ENCODE data around the gene DBP.
A peak's percentile ranks its signal among the peaks of the same experiment; 100 is the strongest.

DBP gene

DNA sequence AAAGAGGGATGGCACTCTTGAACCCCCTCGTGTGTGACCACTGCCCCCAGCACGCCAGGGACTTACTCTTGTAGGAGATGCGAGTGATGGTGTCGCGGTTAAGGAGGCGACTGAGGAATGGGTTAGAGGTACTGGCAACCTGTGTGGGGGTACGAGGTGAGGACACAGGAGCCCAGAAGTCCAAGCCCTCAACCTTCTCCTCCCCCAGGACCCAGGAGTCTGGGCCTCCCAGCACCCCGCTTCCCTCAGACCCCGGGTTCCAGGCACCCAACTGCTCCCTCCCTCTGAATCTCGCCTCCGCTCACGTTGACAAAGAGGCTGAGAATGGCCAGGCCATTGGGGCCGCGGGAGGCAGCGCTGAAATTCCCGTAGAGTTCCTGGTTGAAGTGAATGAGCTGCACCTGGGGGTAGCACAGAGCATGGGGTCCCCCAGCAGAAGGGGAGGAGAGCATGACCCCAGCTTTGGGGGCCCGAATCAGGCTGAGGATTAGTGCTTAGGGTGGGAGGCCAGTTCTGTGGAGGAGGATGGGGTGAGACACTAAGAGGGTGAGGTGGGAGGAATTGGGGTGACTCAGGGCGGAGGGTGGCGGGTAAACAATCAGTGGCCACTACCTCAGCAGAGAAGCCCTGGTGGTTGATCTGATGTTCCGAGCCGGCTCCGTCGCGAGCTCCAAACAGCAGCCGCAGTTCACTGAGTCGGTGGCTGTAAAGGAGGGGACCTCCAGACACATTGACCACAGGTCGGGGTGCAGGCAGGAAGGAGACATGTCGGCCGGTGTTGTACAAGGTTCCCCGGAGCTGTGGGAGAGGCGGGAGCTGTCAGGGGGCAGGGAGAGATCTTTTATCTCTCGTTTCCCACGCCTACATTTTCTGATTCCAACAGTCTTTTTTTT lies 2.5 kb upstream of the DBP start:
- Histone ChIP-seq H2AFZ (ENCODE audit: low read length, unreplicated experiment) (no peak overlapping the region), H3K4me3 (ENCODE audit: low read depth, low read length) (no peak overlapping the region), H3K27ac (ENCODE audit: low read depth, low read length) (no peak overlapping the region), H3K79me2 (ENCODE audit: control insufficient read depth, insufficient read depth, low read length, unreplicated experiment) (no peaks in the 10 kb centered on the region), H3K36me3 (ENCODE audit: insufficient read depth, low read length) (no peaks in the 10 kb centered on the region), H3K27me3 (ENCODE audit: insufficient read depth, low read length) (no peaks in the 10 kb centered on the region; the same call in 1 of the 2 replicates), H3K4me1 (ENCODE audit: control insufficient read depth, insufficient read depth, low read length, unreplicated experiment) (peaks cover 4% of the 10 kb centered on the region)

- Histone ChIP-seq H3K4me3 (ENCODE audit: low read depth, low read length) (peak overlapping the region; percentile 66), H3K79me2 (ENCODE audit: control insufficient read depth, insufficient read depth, low read length, unreplicated experiment) (no peaks in the 10 kb centered on the region), H3K27me3 (ENCODE audit: insufficient read depth, low read length) (no peaks in the 10 kb centered on the region; the same call in 1 of the 2 replicates), H3K4me1 (ENCODE audit: control insufficient read depth, insufficient read depth, low read length, unreplicated experiment) (peaks cover 11% of the 10 kb centered on the region), H3K36me3 (ENCODE audit: insufficient read depth, low read length) (no peaks in the 10 kb centered on the region), H3K27ac (ENCODE audit: low read depth, low read length) (no peak overlapping the region), H2AFZ (ENCODE audit: low read length, unreplicated experiment) (no peak overlapping the region)
Observed at GRCh38 chr19:48638831-48639381, 1.7 kb upstream of the DBP start.

DNA sequence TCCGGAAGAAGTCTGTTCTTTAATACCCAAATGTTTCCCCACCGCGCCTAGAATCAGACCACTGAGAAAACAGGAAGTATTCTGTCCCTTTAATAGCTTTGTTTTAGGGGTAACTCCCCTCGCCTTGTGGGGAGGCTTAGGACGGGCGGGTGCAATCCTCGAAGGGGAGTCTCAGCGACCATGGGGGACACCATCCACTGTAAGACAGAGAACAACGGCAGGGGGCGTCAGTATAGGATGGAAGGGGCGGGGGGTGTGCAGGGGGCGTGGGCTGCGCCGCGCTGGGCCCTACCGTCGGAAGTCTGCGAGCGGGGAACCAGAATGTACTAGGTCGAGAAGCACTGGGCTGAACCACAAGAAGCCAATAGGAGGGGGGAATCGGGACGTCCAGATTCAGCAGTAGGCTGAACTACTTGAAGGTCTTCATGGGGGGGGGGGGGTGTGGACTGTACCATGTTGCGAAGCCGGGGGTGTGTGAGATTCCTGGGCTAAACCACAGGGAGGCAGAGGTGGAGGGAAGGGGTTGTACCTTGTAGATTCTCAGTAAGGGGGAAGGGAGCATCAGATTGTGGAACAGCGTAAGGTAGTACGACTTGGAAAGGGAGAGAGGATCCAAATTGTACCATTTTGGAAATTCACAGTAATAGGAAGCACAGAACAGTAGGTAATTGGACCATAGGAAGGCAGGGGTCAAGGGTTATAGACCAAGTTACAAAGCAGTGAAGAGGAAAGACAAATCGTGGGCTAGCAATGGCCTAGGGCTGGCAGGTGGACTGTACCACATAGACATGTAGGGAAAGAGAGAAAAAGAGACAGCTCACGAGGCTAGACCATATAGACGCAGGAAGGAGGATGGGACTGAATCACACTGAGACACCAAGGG lies 1.0 kb upstream of the DBP start:
- H3K27ac ChIP-seq (ENCODE audit: low read depth, low read length), result peak overlapping the region; percentile 73
- peak overlapping the region; percentile 84 for H2AFZ ChIP-seq (ENCODE audit: low read length, unreplicated experiment)
- peak overlapping the region; percentile 81 for H3K4me3 ChIP-seq (ENCODE audit: low read depth, low read length)
- no peaks in the 10 kb centered on the region; the same call in 1 of the 2 replicates for H3K27me3 ChIP-seq (ENCODE audit: insufficient read depth, low read length)
- peaks cover 18% of the 10 kb centered on the region for H3K4me1 ChIP-seq (ENCODE audit: control insufficient read depth, insufficient read depth, low read length, unreplicated experiment)
- H3K36me3 ChIP-seq (ENCODE audit: insufficient read depth, low read length), result no peaks in the 10 kb centered on the region
- H3K79me2 ChIP-seq (ENCODE audit: control insufficient read depth, insufficient read depth, low read length, unreplicated experiment), result no peaks in the 10 kb centered on the region

DNA sequence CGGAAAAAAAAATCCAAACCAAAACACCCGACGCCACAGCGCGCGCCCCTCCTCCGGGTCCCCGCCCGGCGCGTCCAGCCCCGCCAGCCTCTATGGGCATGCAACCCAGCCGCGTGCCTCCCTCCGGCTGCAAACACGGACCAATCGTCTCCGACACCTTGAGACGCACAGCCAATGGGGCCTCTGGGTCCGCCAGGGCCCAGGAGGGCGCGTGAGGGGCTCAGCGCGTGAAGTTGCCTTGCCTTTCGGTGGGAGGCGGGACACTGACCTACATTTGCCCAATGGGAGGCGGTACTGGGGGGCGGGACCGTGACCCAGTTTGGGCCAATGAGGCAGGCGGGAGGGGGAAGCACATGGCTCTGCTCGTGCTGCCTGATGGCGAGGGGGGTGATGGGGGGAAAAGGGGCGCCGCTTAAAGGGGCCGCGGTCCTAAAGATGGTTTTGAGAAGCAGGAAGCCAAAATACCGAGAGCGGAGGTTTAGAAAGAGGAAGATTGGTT lies 319 bp upstream of the DBP start:
- H2AFZ ChIP-seq (ENCODE audit: low read length, unreplicated experiment), result peak overlapping the region; percentile 84
- H3K27ac ChIP-seq (ENCODE audit: low read depth, low read length), result peak overlapping the region; percentile 73
- H3K4me3 ChIP-seq (ENCODE audit: low read depth, low read length), result peak overlapping the region; percentile 81
- H3K36me3 ChIP-seq (ENCODE audit: insufficient read depth, low read length), result no peaks in the 10 kb centered on the region
- H3K79me2 ChIP-seq (ENCODE audit: control insufficient read depth, insufficient read depth, low read length, unreplicated experiment), result no peaks in the 10 kb centered on the region
- peaks cover 23% of the 10 kb centered on the region for H3K4me1 ChIP-seq (ENCODE audit: control insufficient read depth, insufficient read depth, low read length, unreplicated experiment)
- no peaks in the 10 kb centered on the region; the same call in 1 of the 2 replicates for H3K27me3 ChIP-seq (ENCODE audit: insufficient read depth, low read length)

DNA sequence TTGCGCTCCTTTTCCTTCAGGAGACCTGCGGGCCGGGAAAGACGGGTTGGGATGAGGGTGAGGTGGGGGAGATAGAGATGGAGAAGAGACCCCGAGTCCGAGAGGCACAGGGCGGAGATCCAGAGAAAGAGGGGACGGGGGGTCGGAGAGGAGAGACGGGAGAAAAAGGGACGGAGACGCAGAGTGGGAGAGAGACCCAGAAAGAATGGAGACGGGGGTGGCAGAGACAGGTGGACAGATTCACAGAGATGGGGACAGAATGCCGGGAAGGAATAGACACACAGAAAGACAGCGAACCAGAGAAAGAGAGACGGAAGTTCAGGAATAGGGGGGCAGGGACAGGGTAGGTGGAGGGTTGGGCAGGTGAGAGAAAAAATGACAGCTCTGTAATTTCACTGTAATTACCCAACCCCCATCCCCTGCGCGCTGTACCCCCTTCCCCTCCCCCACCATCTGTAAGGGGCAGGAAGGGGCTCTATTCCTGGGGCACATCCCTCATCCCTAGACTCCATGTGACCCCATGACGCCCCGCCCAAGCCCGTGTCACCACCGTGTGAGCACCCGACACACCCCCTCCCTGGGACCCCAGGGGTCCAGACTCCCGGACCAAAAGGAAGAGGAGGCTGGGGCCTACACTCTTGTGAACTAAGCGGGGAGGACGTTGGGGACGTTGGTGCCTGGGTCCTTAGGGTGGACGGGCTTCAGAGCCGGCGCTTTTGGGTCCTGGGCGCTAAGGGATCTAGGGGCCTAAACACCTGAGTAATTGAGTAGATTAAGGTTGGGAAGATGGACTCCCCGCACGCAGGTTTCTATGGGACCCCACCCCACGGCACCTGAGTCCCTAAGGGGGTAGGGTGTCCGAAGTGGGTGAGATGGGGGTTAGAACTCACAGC lies 967 bp downstream of the DBP start:
- peaks cover 25% of the 10 kb centered on the region for H3K4me1 ChIP-seq (ENCODE audit: control insufficient read depth, insufficient read depth, low read length, unreplicated experiment)
- peak overlapping the region; percentile 81 for H3K4me3 ChIP-seq (ENCODE audit: low read depth, low read length)
- H3K79me2 ChIP-seq (ENCODE audit: control insufficient read depth, insufficient read depth, low read length, unreplicated experiment), result no peaks in the 10 kb centered on the region
- H3K27ac ChIP-seq (ENCODE audit: low read depth, low read length), result no peak overlapping the region
- H3K36me3 ChIP-seq (ENCODE audit: insufficient read depth, low read length), result no peaks in the 10 kb centered on the region
- no peaks in the 10 kb centered on the region; the same call in 1 of the 2 replicates for H3K27me3 ChIP-seq (ENCODE audit: insufficient read depth, low read length)
- no peak overlapping the region for H2AFZ ChIP-seq (ENCODE audit: low read length, unreplicated experiment)

DNA sequence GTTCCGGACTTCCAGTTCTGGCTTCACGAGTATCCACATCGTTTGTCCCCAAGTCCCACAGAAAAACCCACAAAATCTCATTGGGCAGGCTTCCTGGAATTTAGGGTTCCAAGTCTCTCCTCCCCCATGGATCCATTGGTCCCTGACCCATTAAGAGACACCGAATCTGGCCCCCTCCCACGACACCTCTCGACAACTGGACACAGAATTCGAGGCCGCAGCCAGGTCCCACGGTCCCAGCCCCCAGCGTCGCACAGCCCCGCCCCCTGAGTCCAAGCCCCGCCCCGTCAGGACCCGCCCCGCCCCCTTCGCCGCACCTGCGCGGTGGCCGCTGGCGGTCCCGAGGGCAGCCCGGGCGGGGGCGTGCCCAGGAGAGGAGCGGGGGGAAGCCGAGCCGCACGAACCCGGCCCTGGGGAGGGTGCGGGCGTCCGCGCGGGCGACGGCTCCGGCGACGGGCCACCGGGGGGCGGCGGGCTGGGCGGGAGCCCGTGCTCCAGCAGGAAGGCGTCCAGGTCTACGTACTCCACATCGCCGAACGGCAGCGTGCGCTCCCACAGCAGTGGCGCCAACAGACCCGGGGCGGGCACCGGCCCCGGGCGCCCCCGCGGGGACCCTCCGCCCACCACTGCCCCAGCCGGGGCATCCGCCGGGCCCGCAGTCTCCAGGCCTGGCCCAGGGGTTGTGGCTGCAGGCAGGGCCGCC lies 1.8 kb downstream of the DBP start:
- peak overlapping the region; percentile 14 for H2AFZ ChIP-seq (ENCODE audit: low read length, unreplicated experiment)
- H3K27me3 ChIP-seq (ENCODE audit: insufficient read depth, low read length), result no peaks in the 10 kb centered on the region; the same call in 1 of the 2 replicates
- no peaks in the 10 kb centered on the region for H3K36me3 ChIP-seq (ENCODE audit: insufficient read depth, low read length)
- no peaks in the 10 kb centered on the region for H3K79me2 ChIP-seq (ENCODE audit: control insufficient read depth, insufficient read depth, low read length, unreplicated experiment)
- H3K4me3 ChIP-seq (ENCODE audit: low read depth, low read length), result peak overlapping the region; percentile 76
- peaks cover 25% of the 10 kb centered on the region for H3K4me1 ChIP-seq (ENCODE audit: control insufficient read depth, insufficient read depth, low read length, unreplicated experiment)
- H3K27ac ChIP-seq (ENCODE audit: low read depth, low read length), result peak overlapping the region; percentile 65

DNA sequence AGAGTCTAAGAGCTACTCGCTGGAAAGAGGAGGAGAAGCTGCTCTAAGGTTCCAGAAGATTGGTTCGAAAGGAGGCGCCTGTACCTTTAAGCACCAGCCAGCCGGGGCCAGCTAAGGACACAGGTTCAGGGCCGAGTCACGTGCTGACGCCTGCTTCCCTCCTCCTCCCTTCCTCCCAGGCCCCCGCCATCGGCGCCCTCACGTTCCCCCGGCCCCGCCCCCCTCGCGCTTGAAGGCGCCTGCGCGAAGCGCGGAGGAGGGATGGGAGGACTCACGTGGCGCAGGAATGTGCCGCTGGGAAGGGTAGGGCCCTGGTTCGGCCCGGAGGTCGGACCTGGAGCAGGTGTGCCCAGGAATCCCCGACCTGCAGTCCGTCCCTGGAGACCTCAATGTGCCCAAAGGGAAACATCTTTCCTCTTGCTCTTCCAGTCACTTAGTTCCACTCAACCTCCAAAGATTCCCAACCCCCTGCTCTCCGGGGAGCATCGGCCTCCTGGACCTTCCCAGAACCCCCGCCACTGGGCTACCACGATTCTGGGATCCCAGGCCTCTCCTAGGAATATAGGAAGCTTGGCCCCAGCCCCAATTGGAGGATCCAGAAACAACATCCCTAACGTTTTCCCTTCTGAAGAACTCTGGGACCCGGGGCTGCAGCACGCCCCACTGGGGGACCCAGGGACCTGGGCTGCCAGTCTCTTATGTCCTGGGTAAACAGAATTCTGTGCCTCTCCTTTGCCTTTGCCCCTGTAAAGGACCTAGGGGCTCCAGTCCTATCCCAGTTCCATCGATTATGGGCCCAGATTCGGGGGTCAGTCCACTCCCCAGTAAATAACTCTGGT lies 2.5 kb downstream of the DBP start:
- peak overlapping the region; percentile 71 for H3K27ac ChIP-seq (ENCODE audit: low read depth, low read length)

DNA sequence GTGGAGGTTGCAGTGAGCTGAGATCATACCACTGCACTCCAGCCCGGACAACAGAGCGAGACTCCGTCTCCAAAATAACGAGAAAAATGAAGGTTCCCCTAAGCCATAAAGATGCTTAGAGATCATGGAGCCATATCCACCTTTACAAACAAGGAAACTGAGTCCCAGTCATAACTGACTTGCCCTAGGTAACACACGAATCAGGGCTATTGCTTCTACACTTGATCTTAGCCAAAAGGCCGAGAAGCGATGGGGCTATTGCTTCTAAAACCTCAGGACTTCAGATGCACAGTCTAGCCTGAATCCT lies 3.2 kb downstream of the DBP start:
- H3K4me1 ChIP-seq (ENCODE audit: control insufficient read depth, insufficient read depth, low read length, unreplicated experiment), result peaks cover 25% of the 10 kb centered on the region
- no peaks in the 10 kb centered on the region for H3K79me2 ChIP-seq (ENCODE audit: control insufficient read depth, insufficient read depth, low read length, unreplicated experiment)
- no peaks in the 10 kb centered on the region for H3K27me3 ChIP-seq (ENCODE audit: insufficient read depth, low read length)
- H3K36me3 ChIP-seq (ENCODE audit: insufficient read depth, low read length), result no peaks in the 10 kb centered on the region
- peak overlapping the region; percentile 71 for H3K27ac ChIP-seq (ENCODE audit: low read depth, low read length)
- peak overlapping the region; percentile 76 for H3K4me3 ChIP-seq (ENCODE audit: low read depth, low read length)
- H2AFZ ChIP-seq (ENCODE audit: low read length, unreplicated experiment), result peak overlapping the region; percentile 85

More for the DNA sequence above, 2.5 kb downstream of the DBP start:
- Histone ChIP-seq H3K36me3 (ENCODE audit: insufficient read depth, low read length) (no peaks in the 10 kb centered on the region), H3K4me1 (ENCODE audit: control insufficient read depth, insufficient read depth, low read length, unreplicated experiment) (peaks cover 25% of the 10 kb centered on the region), H3K79me2 (ENCODE audit: control insufficient read depth, insufficient read depth, low read length, unreplicated experiment) (no peaks in the 10 kb centered on the region), H3K4me3 (ENCODE audit: low read depth, low read length) (peak overlapping the region; percentile 76), H3K27me3 (ENCODE audit: insufficient read depth, low read length) (no peaks in the 10 kb centered on the region; the same call in 1 of the 2 replicates), H2AFZ (ENCODE audit: low read length, unreplicated experiment) (peak overlapping the region; percentile 85)

Measured in ACC112 (cell line).